Spleen (tissue), 11 donors: ENCODE results near the gene GABRG3. TPM values are rescaled to one million over a fixed set of nuclear protein-coding genes. Genes with fewer than 3 reads are reported as not detected.

Experiments used
- DNase-seq: peaks from one replicate; pipeline ENCODE4 v3.0.0-alpha.2; 2020
- H3K27ac ChIP-seq, 8 donors: fragments of 200-600 bp; sonication (generic) in 7 of 8; 1 replicate in 4 of 8; 2 replicates in 4 of 8; pipeline versions ENCODE4 v1.5.0 to v1.8.0; 2016 to 2021; ENCODE audit warnings: inconsistent platforms in 4 of 8, mild to moderate bottlenecking in 4 of 8, moderate library complexity in 1 of 8
- H3K27me3 ChIP-seq, 7 donors: fragments of 200-600 bp; sonication (generic) in 6 of 7; replicated peaks in 1 of 7; 1 replicate in 4 of 7; 2 replicates in 3 of 7; pipeline versions ENCODE4 v1.5.0 to v1.8.0; 2016 to 2021; ENCODE audit warnings: inconsistent platforms in 3 of 7, mild to moderate bottlenecking in 1 of 7
- H3K36me3 ChIP-seq, 6 donors: fragments of 200-600 bp; sonication (generic) in 5 of 6; 1 replicate in 4 of 6; 2 replicates in 2 of 6; pipeline versions ENCODE4 v1.5.0 to v1.8.0; 2016 to 2021; ENCODE audit warnings: inconsistent platforms in 2 of 6
- H3K4me1 ChIP-seq, 6 donors: fragments of 200-600 bp; sonication (generic) in 5 of 6; 1 replicate in 3 of 6; 2 replicates in 3 of 6; pipeline versions ENCODE4 v1.5.0 to v1.8.0; 2016 to 2021; ENCODE audit warnings: inconsistent platforms in 3 of 6
- H3K4me3 ChIP-seq, 8 donors: fragments of 200-600 bp; sonication (generic) in 7 of 8; 1 replicate in 4 of 8; 2 replicates in 4 of 8; pipeline versions ENCODE4 v1.5.0 to v1.8.0; 2016 to 2021; ENCODE audit warnings: inconsistent platforms in 4 of 8, mild to moderate bottlenecking in 4 of 8, moderate library complexity in 2 of 8
- H3K9me3 ChIP-seq, 8 donors: fragments of 200-600 bp; sonication (generic) in 7 of 8; 1 replicate in 4 of 8; 2 replicates in 4 of 8; pipeline versions ENCODE4 v1.5.0 to v1.8.0; 2016 to 2021; ENCODE audit warnings: inconsistent platforms in 4 of 8
- POLR2A ChIP-seq, 3 donors: fragments of 450-650 bp; IDR thresholded peaks; one replicate each; pipeline ENCODE4 v1.5.1; 2017; ENCODE audit warnings: antibody characterized with exemption in 3 of 3, mild to moderate bottlenecking in 1 of 3
- POLR2AphosphoS5 ChIP-seq, 3 donors: sonication (generic); formaldehyde crosslinking; IDR thresholded peaks; one replicate each; pipeline ENCODE4 v1.5.1; 2017; ENCODE audit warnings: antibody characterized with exemption in 3 of 3
- WGBS, 5 donors: extraction: QIAGEN DNeasy Blood & Tissue Kit in 3 of 5; methylation state at CpG; one replicate each; pipeline versions ENCODE4 v1.1.5 to v1.1.7; 2013 to 2018; 5-methylcytosine and 5-hydroxymethylcytosine counted together
- intact Hi-C: fragments of 100-400 bp; cut with DNase I; formaldehyde crosslinking; loops from one replicate; pipeline ENCODE4 v1.15.0; 2023; ENCODE audit warnings: low total_unique reads
- polyA plus RNA-seq, 3 donors: library from polyadenylated mRNA; stranded (reverse); fragments of 200-250 nt; gene quantifications; one replicate each; pipeline ENCODE4 v1.2.1, GENCODE V29; 2013
- total RNA-seq, 7 donors: library from RNA; depleted of rRNA in 3 of 7; stranded (reverse); fragments of >200 nt in 3 of 7; fragmentation: NEBNext Ultra II Directional in 4 of 7; extraction: Animal tissue kit (Norgen Biotek cat#: 25700) in 4 of 7; gene quantifications; one replicate each; pipeline versions ENCODE4 v1.1.0 to v1.2.1, GENCODE V29; 2016 to 2021
- TF ChIP-seq, protein P1 (sequence below), 11 experiments: fragments of 200-600 bp in 7 of 11; fragments of 450-650 bp in 4 of 11; sonication (generic) in 4 of 11; IDR thresholded peaks in 8 of 11; conservative IDR thresholded peaks in 3 of 11; 1 replicate in 7 of 11; 2 replicates in 4 of 11; pipeline versions ENCODE4 v1.4.0 to v1.8.0; 2016 to 2021; ENCODE audit warnings: antibody characterized with exemption in 11 of 11, inconsistent platforms in 4 of 11, mild to moderate bottlenecking in 1 of 11
- donor health status: healthy with polysubstance abuse.
- donor health status: DM: no; HTN: no; CAD: no; lungs with moderate emphysema.
- donor health status: DM: no; HTN: no; CAD: no.
- donor health status: Bipolar disorder and iron deficiency.
- donor health status: healthy.
- donor health status: DM: no; HTN: no; CAD: no.
- donor health status: DM: yes; HTN: yes; CAD: no.

The GABRG3 gene
- total and polyA plus RNA-seq, 10 donors: 0.14 to 19.6 (median 1.6) TPM

DNA sequence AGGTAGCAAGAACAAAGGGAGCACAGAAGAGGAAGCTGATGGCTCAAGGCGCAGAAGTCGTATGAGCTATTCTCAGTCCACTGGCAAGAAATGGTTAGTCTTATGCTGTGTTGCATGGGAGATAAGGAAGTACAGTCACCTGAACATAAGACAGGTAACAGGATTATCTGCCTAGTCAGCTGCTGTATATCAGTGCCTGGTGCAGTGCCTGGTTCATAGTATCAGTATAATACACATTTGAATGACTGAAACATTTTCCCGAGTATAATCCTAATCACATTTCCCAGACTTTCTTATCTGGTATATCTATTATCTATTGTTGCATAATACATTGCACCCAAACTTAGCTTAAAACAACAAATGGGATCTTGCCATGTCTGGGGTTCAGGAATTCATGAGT lies 302.5 kb downstream of the GABRG3 start:
- WGBS, 5 donors: 87 to 96% (median 90%) methylated on average over 3 of the region's 3 CpGs
- no peaks in the 10 kb centered on the region for H3K36me3 ChIP-seq
- H3K4me3 ChIP-seq: no peak overlapping the region
- no peak overlapping the region for H3K27ac ChIP-seq
- DNase-seq: no peak
- TF ChIP-seq, protein P1, sequence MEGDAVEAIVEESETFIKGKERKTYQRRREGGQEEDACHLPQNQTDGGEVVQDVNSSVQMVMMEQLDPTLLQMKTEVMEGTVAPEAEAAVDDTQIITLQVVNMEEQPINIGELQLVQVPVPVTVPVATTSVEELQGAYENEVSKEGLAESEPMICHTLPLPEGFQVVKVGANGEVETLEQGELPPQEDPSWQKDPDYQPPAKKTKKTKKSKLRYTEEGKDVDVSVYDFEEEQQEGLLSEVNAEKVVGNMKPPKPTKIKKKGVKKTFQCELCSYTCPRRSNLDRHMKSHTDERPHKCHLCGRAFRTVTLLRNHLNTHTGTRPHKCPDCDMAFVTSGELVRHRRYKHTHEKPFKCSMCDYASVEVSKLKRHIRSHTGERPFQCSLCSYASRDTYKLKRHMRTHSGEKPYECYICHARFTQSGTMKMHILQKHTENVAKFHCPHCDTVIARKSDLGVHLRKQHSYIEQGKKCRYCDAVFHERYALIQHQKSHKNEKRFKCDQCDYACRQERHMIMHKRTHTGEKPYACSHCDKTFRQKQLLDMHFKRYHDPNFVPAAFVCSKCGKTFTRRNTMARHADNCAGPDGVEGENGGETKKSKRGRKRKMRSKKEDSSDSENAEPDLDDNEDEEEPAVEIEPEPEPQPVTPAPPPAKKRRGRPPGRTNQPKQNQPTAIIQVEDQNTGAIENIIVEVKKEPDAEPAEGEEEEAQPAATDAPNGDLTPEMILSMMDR (IDR thresholded peaks at IDR 0.05 in 8 of 11, conservative IDR thresholded peaks at IDR 0.05 in 3 of 11): no peak
- TF ChIP-seq POLR2AphosphoS5 (IDR thresholded peaks at IDR 0.05): no peak
- TF ChIP-seq POLR2A (IDR thresholded peaks at IDR 0.05): no peak
- no peaks in the 10 kb centered on the region for H3K27me3 ChIP-seq
- intact Hi-C loops: no loop called here
- H3K4me1 ChIP-seq: no peaks in the 10 kb centered on the region
- H3K9me3 ChIP-seq: peaks cover 0 to 26% (median 2%) of the 10 kb centered on the region in 8 donors

DNA sequence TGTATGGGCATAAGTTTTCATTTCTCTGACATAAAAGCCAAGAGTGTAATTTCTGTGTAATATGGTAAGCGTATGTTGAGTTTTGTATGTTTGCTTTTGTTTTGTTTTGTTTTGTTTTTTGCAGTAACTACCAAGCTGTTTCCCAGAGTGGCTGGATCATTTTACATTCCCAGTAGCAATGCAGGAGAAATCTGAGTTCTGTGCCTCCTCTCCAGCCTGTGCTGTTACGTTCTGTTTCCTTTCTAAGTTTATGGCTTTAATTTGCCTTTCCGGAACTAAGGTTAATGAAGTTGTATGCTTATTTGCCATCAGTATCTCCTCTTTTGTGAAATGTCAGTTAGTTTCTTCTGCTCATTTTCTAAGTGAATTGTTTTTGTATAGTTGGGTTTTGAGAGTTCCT lies 307.8 kb downstream of the GABRG3 start:
- no peak for TF ChIP-seq POLR2AphosphoS5 (IDR thresholded peaks at IDR 0.05)
- TF ChIP-seq, protein P1 (IDR thresholded peaks at IDR 0.05 in 8 of 11, conservative IDR thresholded peaks at IDR 0.05 in 3 of 11): no peak
- TF ChIP-seq POLR2A (IDR thresholded peaks at IDR 0.05): no peak
- no peak for DNase-seq
- Histone ChIP-seq H3K27ac (no peak overlapping the region), H3K36me3 (no peaks in the 10 kb centered on the region), H3K9me3 (peaks cover 0 to 16% (median 0%) of the 10 kb centered on the region in 8 donors), H3K4me1 (no peaks in the 10 kb centered on the region), H3K4me3 (no peak overlapping the region), H3K27me3 (no peaks in the 10 kb centered on the region)
- 60 to 66% (median 66%) methylated on average over 3 of the region's 3 CpGs for WGBS, 5 donors
- intact Hi-C loops: no loop called here

DNA sequence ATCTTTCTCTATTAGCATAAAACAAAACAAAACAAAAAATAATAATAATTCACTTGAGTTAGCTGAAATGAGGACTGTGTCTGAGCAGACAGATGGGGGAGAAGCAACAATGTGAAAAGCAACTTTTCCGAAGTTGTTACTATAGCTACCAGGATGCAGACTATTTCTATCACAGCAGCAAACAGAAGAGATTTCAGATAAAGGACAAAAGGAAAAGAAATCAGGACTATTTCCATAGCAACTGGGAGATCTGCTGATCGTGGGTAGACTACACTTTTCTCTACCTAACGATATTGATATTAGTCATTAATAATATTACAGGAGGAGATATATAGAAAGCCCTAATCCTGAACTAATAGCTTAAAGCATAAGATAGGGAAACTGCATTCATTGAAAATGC lies 321.7 kb downstream of the GABRG3 start:
- TF ChIP-seq POLR2A (IDR thresholded peaks at IDR 0.05) (no peak), POLR2AphosphoS5 (IDR thresholded peaks at IDR 0.05) (no peak)
- TF ChIP-seq, protein P1 (IDR thresholded peaks at IDR 0.05 in 8 of 11, conservative IDR thresholded peaks at IDR 0.05 in 3 of 11): no peak

DNA sequence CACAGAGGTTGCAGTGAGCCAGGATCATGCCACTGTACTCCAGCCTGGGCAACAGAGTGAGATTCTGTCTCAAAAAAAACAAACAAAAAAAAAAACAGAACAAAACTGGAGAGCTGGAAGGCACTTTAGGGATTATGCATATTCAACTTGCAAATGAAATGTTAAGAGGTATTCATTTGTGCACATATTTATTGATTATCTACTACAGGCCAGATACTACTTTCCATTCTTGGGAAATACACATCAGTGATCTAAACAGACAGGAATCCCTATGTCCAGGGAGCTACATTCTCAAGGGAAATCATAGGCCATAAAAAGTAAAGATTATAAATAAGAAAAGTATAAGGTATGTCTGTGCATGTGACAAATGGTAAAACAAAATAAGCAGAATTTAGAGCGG lies 322.6 kb downstream of the GABRG3 start:
- no peak for DNase-seq
- intact Hi-C loops: no loop called here
- H3K9me3 ChIP-seq: peaks cover 0 to 13% (median 1%) of the 10 kb centered on the region in 8 donors
- no peaks in the 10 kb centered on the region for H3K36me3 ChIP-seq
- TF ChIP-seq POLR2AphosphoS5 (IDR thresholded peaks at IDR 0.05): no peak
- TF ChIP-seq POLR2A (IDR thresholded peaks at IDR 0.05): no peak
- TF ChIP-seq, protein P1 (IDR thresholded peaks at IDR 0.05 in 8 of 11, conservative IDR thresholded peaks at IDR 0.05 in 3 of 11): no peak
- H3K4me1 ChIP-seq: no peaks in the 10 kb centered on the region
- no peaks in the 10 kb centered on the region for H3K27me3 ChIP-seq
- WGBS, 5 donors: 91 to 100% (median 97%) methylated on average over 1 of the region's 1 CpG
- H3K27ac ChIP-seq: no peak overlapping the region
- H3K4me3 ChIP-seq: no peak overlapping the region

More for the DNA sequence above, 321.7 kb downstream of the GABRG3 start:
- H3K27me3 ChIP-seq: no peaks in the 10 kb centered on the region
- H3K9me3 ChIP-seq: peaks cover 0 to 13% (median 1%) of the 10 kb centered on the region in 8 donors
- H3K27ac ChIP-seq: no peak overlapping the region
- H3K36me3 ChIP-seq: no peaks in the 10 kb centered on the region
- WGBS, 5 donors: 80 to 92% (median 83%) methylated on average over 3 of the region's 3 CpGs
- no peak for DNase-seq
- no peaks in the 10 kb centered on the region for H3K4me1 ChIP-seq
- intact Hi-C loops: no loop called here
- no peak overlapping the region for H3K4me3 ChIP-seq
